ENCODE data around the gene OTUB2. TPM values are rescaled to one million over a fixed set of nuclear protein-coding genes. Genes with fewer than 3 reads are reported as not detected.

Gene OTUB2
- total RNA-seq, 1 donor from 2014 or later, result 1.7 TPM

DNA sequence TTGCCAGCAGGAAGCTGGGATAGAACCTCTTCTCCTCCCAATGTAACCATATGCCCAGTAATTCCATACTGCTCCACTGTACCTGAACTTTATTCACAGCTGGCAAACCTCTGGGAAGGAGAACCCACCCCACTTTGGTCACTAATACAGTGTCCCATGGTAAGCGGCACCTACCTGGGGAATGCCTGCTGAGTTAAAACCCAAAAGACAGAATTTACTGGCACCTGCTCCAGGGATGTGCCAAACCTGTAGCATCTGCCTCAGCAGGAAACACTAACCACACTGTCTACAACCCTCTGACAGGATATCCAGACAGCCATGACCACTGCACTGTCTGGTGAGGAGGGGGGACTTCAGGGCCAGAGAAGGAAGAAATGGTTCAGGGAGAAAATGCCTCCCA is 28.3 kb downstream of the OTUB2 start:
- TF ChIP-seq, protein P1, sequence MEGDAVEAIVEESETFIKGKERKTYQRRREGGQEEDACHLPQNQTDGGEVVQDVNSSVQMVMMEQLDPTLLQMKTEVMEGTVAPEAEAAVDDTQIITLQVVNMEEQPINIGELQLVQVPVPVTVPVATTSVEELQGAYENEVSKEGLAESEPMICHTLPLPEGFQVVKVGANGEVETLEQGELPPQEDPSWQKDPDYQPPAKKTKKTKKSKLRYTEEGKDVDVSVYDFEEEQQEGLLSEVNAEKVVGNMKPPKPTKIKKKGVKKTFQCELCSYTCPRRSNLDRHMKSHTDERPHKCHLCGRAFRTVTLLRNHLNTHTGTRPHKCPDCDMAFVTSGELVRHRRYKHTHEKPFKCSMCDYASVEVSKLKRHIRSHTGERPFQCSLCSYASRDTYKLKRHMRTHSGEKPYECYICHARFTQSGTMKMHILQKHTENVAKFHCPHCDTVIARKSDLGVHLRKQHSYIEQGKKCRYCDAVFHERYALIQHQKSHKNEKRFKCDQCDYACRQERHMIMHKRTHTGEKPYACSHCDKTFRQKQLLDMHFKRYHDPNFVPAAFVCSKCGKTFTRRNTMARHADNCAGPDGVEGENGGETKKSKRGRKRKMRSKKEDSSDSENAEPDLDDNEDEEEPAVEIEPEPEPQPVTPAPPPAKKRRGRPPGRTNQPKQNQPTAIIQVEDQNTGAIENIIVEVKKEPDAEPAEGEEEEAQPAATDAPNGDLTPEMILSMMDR (IDR thresholded peaks at IDR 0.05), result no peak
- no peak for TF ChIP-seq POLR2A (IDR thresholded peaks at IDR 0.05)
- no peak for TF ChIP-seq POLR2AphosphoS5 (IDR thresholded peaks at IDR 0.05; ENCODE audit: insufficient read depth in 1 of 2, low read depth in 1 of 2)
- Histone ChIP-seq H3K4me3 (no peak overlapping the region), H3K27ac (no peak overlapping the region), H3K9me3 (no peaks in the 10 kb centered on the region), H3K4me1 (peaks cover 11% of the 10 kb centered on the region), H3K36me3 (peaks cover 5 to 92% of the 10 kb centered on the region in 2 donors), H3K27me3 (no peaks in the 10 kb centered on the region)
- peak; percentile 34 to 67 for DNase-seq (ENCODE audit: extremely low spot score in 2 of 2)
- intact Hi-C loops (cut with DNase I), result no loop called here

DNA sequence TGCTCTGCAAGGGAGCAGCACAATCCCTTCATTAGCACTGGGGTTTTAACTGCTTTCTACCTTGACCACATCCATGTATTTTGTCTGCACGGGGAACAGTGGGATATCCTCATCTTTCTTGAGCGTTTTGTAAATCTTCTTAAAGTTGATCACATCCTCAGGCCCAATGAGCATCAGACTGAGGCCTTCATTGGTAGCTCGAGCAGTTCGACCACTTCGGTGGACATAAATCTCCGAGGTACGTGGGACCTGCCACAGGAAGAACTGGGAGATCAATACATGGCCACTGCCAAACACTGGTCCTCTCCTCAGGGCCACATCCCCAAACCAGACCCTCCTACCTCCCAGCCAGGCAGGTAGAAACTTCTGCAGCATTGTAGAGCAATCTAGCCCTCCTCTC is 28.8 kb downstream of the OTUB2 start:
- no peak for TF ChIP-seq POLR2AphosphoS5 (IDR thresholded peaks at IDR 0.05; ENCODE audit: insufficient read depth in 1 of 2, low read depth in 1 of 2)
- no peak for TF ChIP-seq POLR2A (IDR thresholded peaks at IDR 0.05)
- TF ChIP-seq, protein P1 (IDR thresholded peaks at IDR 0.05), result no peak
- DNase-seq (ENCODE audit: extremely low spot score in 2 of 2), result peak; percentile 52 to 70
- intact Hi-C loops (cut with DNase I), result no loop called here
- Histone ChIP-seq H3K27ac (no peak overlapping the region), H3K27me3 (no peaks in the 10 kb centered on the region), H3K9me3 (no peaks in the 10 kb centered on the region), H3K4me1 (peaks cover 11% of the 10 kb centered on the region), H3K36me3 (peaks cover 5 to 92% of the 10 kb centered on the region in 2 donors), H3K4me3 (no peak overlapping the region)

DNA sequence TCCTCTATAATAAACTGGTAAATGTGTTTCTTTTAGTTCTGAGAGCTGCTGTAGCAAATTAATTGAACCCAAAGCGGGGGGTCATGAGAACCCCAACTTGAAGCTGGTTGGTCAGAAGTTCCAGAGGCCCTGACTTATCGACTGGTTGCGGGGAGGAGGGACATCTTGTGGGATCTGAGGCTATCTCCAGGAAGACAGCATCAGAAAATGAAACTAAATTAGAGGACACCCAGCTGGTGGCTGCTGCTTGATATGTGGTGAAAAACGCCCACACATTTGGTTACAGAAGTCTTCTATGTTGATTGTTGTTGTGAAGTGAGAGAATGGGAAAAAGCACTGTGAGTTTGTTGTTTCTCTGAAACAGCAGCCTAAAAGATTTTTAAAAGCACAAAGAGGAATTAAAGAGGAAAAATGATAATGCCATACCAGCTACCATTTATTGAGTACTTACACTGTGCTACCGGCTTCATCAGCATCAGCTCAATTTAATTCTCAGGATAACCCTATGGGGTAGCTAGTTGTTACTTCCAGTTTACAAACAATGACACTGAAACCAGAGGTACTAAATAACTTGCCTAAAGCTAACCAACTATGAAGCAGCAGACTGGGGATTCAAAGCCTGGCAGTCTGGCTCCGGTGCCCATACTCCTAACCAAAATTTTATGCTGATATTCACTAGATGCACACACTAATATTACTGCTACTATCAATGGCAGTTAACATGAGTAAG is 30.6 kb downstream of the OTUB2 start:
- Histone ChIP-seq H3K9me3 (no peaks in the 10 kb centered on the region), H3K27ac (no peak overlapping the region), H3K36me3 (peaks cover 0 to 92% of the 10 kb centered on the region in 2 donors), H3K27me3 (no peaks in the 10 kb centered on the region), H3K4me3 (no peak overlapping the region), H3K4me1 (peaks cover 10% of the 10 kb centered on the region)
- intact Hi-C loops (cut with DNase I), result no loop called here
- DNase-seq (ENCODE audit: extremely low spot score in 2 of 2), result peak in 1 of 2 donors; percentile 69
- TF ChIP-seq POLR2A (IDR thresholded peaks at IDR 0.05), result no peak
- TF ChIP-seq, protein P1 (IDR thresholded peaks at IDR 0.05), result no peak
- TF ChIP-seq POLR2AphosphoS5 (IDR thresholded peaks at IDR 0.05; ENCODE audit: insufficient read depth in 1 of 2, low read depth in 1 of 2), result no peak

DNA sequence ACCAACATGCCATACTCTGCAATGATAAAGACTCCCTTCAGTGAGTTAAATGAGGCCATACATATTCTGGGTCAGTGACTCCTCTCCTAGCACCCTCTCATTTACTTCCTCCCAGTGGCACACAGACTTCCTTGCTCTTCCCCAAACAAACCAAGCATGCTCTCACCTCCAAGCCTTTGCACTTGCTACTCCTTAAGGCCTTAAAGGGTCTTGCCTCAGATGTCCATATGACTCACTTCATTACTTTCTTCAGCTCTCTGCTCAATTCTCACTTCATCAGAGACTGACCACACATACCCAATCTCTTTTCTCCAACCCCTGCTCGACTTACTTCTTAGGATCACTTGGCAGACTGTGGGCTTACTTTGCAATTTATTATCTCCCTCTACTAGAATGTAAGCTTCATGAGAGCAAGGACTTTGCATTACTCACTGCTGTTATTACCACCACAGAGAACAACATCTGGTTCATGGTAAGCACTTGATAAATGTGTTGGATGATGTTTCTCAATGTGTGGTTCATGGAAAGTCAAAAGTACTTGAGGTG is 32.1 kb downstream of the OTUB2 start:
- Histone ChIP-seq H3K4me1 (peaks cover 17% of the 10 kb centered on the region), H3K4me3 (no peak overlapping the region), H3K27ac (no peak overlapping the region), H3K9me3 (no peaks in the 10 kb centered on the region), H3K36me3 (peaks cover 0 to 86% of the 10 kb centered on the region in 2 donors), H3K27me3 (no peaks in the 10 kb centered on the region)
- no peak for DNase-seq (ENCODE audit: extremely low spot score in 2 of 2)
- intact Hi-C loops (cut with DNase I), result no loop called here
- TF ChIP-seq, protein P1 (IDR thresholded peaks at IDR 0.05), result no peak

DNA sequence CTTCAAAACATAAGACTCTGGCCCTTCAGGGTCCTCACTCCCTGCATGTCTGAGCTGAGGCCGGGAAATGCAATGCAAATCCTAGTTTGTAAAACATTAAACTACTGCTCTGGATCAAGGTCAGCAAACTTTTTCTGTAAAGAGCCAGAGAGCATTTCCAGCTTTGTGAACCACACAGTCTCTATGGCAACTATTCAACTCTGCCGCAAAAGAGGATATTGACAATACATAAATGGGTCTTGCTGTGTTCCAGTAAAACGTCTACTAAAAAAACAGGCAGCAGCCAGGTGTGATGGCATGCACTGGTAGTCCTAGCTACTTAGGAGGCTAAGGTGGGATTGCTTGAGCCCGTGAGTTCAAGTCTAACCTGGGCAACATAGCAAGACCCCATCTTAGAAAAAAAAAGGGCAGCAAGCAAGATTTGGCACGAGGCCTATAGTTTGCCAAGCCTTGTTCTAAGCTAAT is 32.6 kb downstream of the OTUB2 start:
- Histone ChIP-seq H3K4me3 (no peak overlapping the region), H3K36me3 (peaks cover 0 to 82% of the 10 kb centered on the region in 2 donors), H3K27ac (no peak overlapping the region), H3K27me3 (no peaks in the 10 kb centered on the region), H3K4me1 (peaks cover 17% of the 10 kb centered on the region), H3K9me3 (no peaks in the 10 kb centered on the region)
- intact Hi-C loops (cut with DNase I), result no loop called here
- no peak for DNase-seq (ENCODE audit: extremely low spot score in 2 of 2)
- TF ChIP-seq POLR2A (IDR thresholded peaks at IDR 0.05) (no peak), POLR2AphosphoS5 (IDR thresholded peaks at IDR 0.05; ENCODE audit: insufficient read depth in 1 of 2, low read depth in 1 of 2) (no peak)
- TF ChIP-seq, protein P1 (IDR thresholded peaks at IDR 0.05), result no peak

All from vagina (tissue), 2 donors.